Cardiac fibroblast (primary cell): ENCODE data around the gene TLR3.

Source experiments
- DNase-seq, 2 donors: peaks; one replicate each; pipeline versions ENCODE4 v3.0.0 to v3.0.0-alpha.2; 2010; ENCODE audit warnings: low read depth in 2 of 2
- H3K4me3 ChIP-seq, 2 donors: replicated peaks in 1 of 2; 1 replicate in 1 of 2; 2 replicates in 1 of 2; pipeline ENCODE4 v1.5.1; 2011; ENCODE audit warnings: low read depth in 2 of 2, low read length in 2 of 2, mild to moderate bottlenecking in 2 of 2, moderate library complexity in 1 of 2
- CTCF ChIP-seq: IDR thresholded peaks from one replicate; pipeline ENCODE4 v1.5.1; 2011; ENCODE audit warnings: low read depth, mild to moderate bottlenecking, low read length, inconsistent platforms

TLR3 gene

GRCh38 chr4:186068581-186069348 lies at the start of gene TLR3:
TLR3 (plus strand) TSS chr4:186069156; CDS start chr4:186076620, 7,464 bp downstream.
- no peak for TF ChIP-seq CTCF

GRCh38 chr4:186019269-186019668 lies 49.7 kb upstream of the TLR3 start:
- no peak for TF ChIP-seq CTCF
- DNase-seq: no peak
- H3K4me3 ChIP-seq: no peak overlapping the region

More at GRCh38 chr4:186068581-186069348, at the start of gene TLR3:
- peak; percentile 48 to 53 for DNase-seq
- H3K4me3 ChIP-seq: peak within 1 kb of the TSS; percentile 36 to 47

GRCh38 chr4:186020106-186020792 lies 48.7 kb upstream of the TLR3 start:
- no peak overlapping the region for H3K4me3 ChIP-seq
- no peak for TF ChIP-seq CTCF
- DNase-seq: no peak

GRCh38 chr4:186020793-186021407 lies 48.1 kb upstream of the TLR3 start:
- no peak overlapping the region for H3K4me3 ChIP-seq
- TF ChIP-seq CTCF: no peak
- DNase-seq: peak in 1 of 2 donors; percentile 40

DNA sequence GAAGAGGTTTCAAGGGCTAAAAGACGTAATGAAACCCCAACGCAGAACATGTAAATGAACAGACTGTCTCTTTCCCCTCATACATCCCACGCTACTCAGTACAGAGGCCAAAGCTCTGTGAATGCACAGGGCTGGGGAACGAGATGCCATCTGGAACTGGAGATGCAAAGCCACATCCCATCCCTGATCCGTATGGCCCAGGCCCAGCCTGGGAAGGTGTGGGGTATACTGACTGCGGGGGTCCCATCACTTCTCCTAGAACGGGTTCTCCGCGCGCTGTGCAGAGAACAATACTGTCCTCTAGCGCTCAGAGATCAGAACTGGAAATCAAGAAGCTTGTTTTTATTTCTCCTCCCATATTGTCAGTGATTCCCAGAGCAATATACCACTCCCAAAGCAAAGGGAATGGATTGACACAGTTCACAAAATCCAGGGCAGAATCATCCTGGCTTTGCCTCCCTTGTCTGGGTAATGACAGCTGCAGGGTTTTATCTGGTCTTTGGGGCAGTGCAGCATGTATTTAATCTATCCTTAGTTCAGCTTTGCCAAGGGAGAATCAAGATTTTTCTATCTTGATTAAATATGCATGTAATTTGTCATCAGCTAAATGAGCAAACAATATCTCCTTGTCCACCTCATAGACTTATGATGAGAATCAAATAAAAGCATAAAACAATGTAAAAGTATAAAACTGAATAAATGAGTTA lies 47.3 kb upstream of the TLR3 start:
- TF ChIP-seq CTCF: peak; percentile 97
- peak; percentile 68 to 77 for DNase-seq
- H3K4me3 ChIP-seq: peak overlapping the region in 1 of 2 donors; percentile 24

- no peak for DNase-seq
- TF ChIP-seq CTCF: no peak
These were observed 45.0 kb upstream of the TLR3 start for GRCh38 chr4:186023975-186024374.

More at GRCh38 chr4:186023975-186024374, 45.0 kb upstream of the TLR3 start:
- H3K4me3 ChIP-seq: no peak overlapping the region
